AG04450 (cell line): ENCODE results near the gene DDX19B. TPM values are rescaled to one million over a fixed set of nuclear protein-coding genes. Genes with fewer than 3 reads are reported as not detected.

Experiments
- CTCF ChIA-PET: fragments of 300-600, 350-600 bp; formaldehyde crosslinking; extraction: SDS; loops from one replicate; lab custom pipeline; 2022; ENCODE audit warnings: antibody characterized with exemption, inconsistent platforms; lab: Charles Lee
- POLR2A ChIA-PET: fragments of 350-600 bp; formaldehyde crosslinking; extraction: SDS; loops from one replicate; lab custom pipeline; 2021; ENCODE audit warnings: antibody characterized with exemption, inconsistent platforms; lab: Yijun Ruan, JAX
- DNase-seq: peaks from one replicate; pipeline ENCODE4 v3.0.0-alpha.2; 2011; ENCODE audit warnings: low read depth, low spot score
- H3K27ac ChIP-seq: one replicate; pipeline ENCODE4 v1.5.1; 2012; ENCODE audit warnings: low read depth, low read length, control low read depth
- H3K27me3 ChIP-seq: one replicate; pipeline ENCODE4 v1.6.0; 2012; ENCODE audit warnings: low read length; ENCODE audit not compliant: control insufficient read depth, insufficient read depth
- H3K4me3 ChIP-seq: 2 replicates; pipeline ENCODE4 v1.5.1; 2011; ENCODE audit warnings: mild to moderate bottlenecking, low read depth, low read length, control low read depth
- H3K9me3 ChIP-seq: 2 replicates; pipeline ENCODE4 v1.5.1; 2012; ENCODE audit warnings: low read length; ENCODE audit not compliant: control insufficient read depth, insufficient read depth
- polyA plus RNA-seq: library from polyadenylated mRNA; depleted of rRNA; stranded (reverse); fragments of >200 nt; gene quantifications from 2 replicates; pipeline ENCODE4 v1.2.3, GENCODE V29; 2011
- TF ChIP-seq, protein P1 (sequence below): IDR thresholded peaks from 2 replicates; pipeline ENCODE4 v1.5.1; 2011; ENCODE audit warnings: low read depth, low read length, control low read depth, inconsistent platforms

DDX19B gene
- polyA plus RNA-seq, 1 experiment, result 36.5 TPM

DNA sequence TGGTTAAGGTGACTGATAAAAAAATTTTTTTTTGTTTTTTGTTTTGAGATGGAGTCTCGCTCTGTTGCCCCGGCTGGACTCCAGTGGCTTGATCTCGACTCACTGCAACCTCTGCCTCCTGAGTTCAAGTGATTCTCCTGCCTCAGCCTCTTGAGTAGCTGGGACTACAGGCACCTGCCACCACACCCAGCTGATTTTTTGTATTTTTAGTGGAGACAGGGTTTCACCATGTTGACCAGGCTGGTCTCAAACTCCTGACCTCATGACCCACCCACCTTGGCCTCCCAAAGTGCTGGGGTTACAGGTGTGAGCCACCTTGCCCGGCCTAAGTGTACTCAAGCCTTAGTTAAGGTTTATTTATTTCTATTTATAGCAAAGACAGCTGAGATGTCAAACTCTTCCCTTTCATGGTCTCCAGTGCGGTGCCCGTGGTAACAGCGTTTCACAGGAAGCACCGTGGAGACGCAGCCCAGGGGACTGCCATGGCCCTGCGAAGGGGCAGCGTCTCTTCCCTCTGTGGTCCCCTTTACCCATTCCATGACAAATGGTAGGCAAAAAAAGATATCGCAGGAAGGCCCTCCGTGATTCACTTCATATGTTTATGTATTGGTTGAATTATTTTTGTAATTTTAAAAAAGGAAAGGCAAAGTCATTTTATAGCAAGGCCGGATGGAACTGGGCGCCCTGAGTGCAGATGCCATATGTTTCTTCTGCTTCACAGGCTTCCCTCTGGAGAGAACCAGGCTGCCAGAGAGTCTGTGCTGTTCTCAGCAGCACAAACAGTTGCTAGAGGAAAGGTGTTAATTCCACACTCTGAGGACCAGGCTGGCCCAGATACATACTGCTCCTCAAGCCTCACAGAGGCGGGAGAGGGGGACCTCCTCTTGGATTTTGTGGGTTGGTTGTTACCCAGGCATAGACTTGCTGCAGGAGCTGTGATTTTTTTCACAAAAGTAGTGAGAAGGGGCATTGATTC, 76.9 kb downstream of the DDX19B start:
- ChIA-PET CTCF (interaction anchor here (0.5 to 1.7 kb wide), 2 partner anchors 142 to 278 kb away, joined by 3 to 4 read pairs; no protein-coding TSS in a partner anchor), POLR2A (interaction anchor here (0.5 to 0.7 kb wide), 3 partner anchors 27 to 253 kb away, joined by 3 to 6 read pairs (median 3); no protein-coding TSS in a partner anchor)
- Histone ChIP-seq H3K4me3 (no peak overlapping the region), H3K27me3 (no peaks in the 10 kb centered on the region), H3K9me3 (peaks cover 4% of the 10 kb centered on the region; the same call in 1 of the 2 replicates), H3K27ac (peak overlapping the region; percentile 21)
- TF ChIP-seq, protein P1, sequence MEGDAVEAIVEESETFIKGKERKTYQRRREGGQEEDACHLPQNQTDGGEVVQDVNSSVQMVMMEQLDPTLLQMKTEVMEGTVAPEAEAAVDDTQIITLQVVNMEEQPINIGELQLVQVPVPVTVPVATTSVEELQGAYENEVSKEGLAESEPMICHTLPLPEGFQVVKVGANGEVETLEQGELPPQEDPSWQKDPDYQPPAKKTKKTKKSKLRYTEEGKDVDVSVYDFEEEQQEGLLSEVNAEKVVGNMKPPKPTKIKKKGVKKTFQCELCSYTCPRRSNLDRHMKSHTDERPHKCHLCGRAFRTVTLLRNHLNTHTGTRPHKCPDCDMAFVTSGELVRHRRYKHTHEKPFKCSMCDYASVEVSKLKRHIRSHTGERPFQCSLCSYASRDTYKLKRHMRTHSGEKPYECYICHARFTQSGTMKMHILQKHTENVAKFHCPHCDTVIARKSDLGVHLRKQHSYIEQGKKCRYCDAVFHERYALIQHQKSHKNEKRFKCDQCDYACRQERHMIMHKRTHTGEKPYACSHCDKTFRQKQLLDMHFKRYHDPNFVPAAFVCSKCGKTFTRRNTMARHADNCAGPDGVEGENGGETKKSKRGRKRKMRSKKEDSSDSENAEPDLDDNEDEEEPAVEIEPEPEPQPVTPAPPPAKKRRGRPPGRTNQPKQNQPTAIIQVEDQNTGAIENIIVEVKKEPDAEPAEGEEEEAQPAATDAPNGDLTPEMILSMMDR, result no peak
- DNase-seq, result no peak

DNA sequence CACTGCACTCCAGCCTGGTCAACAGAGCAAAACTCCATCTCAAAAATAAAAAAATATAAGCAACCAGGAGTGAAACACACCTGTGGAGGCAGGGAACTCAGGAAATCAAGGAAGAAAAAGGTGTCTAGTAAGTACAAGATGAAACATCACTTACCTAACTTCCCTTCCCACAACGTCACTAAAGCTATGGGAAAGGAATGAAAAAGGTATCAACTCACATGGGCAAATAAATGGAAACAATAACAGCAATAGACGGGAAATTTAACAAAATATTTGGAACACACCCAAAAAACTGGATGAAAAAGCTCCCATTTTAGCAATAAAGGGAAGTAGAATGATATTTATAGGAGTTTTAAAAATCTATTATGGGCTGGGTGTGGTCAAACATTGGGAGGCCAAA, 78.8 kb downstream of the DDX19B start:
- H3K27ac ChIP-seq, result no peak overlapping the region
- CTCF ChIA-PET, result no interaction called here
- no peak for DNase-seq
- H3K4me3 ChIP-seq, result no peak overlapping the region
- no peaks in the 10 kb centered on the region for H3K27me3 ChIP-seq
- peaks cover 4% of the 10 kb centered on the region; the same call in 1 of the 2 replicates for H3K9me3 ChIP-seq
- TF ChIP-seq, protein P1, result no peak
- POLR2A ChIA-PET, result interaction anchor here (0.6 to 0.7 kb wide), 2 partner anchors 17 to 36 kb away, joined by 6 read pairs; no protein-coding TSS in a partner anchor

DNA sequence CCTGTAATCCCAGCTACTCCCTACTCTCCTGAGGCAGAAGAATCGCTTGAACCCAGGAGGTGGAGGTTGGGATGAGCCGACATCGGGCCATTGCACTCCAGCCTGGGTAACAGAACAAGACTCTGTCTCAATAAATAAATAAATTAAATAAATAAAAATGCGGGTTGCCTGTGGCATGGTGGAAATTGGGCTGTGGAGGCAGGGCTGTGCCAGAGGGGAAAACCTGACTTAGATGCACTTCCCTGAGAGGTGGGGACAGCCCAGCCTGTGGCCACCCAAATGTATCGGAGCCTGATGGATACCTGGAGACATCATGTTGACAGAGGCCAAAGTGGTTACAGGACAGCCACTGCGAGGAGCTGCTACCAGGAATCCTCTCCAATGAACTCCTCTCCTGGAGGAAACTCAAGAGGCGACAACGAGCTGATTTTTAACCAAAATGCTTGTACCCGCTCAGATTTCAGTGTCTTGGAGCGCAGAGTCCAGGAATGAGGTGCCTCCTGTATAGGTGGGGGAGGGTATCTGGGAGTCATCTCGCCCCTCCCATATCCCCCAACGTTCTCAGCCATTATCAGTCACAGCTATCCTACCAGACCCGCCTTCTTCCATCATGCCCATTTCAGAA, 80.0 kb downstream of the DDX19B start:
- peaks cover 4% of the 10 kb centered on the region; the same call in 1 of the 2 replicates for H3K9me3 ChIP-seq
- H3K27ac ChIP-seq, result no peak overlapping the region
- no peak for DNase-seq
- ChIA-PET CTCF (no interaction called here), POLR2A (no interaction called here)
- no peaks in the 10 kb centered on the region for H3K27me3 ChIP-seq
- TF ChIP-seq, protein P1, result no peak
- H3K4me3 ChIP-seq, result no peak overlapping the region

DNA sequence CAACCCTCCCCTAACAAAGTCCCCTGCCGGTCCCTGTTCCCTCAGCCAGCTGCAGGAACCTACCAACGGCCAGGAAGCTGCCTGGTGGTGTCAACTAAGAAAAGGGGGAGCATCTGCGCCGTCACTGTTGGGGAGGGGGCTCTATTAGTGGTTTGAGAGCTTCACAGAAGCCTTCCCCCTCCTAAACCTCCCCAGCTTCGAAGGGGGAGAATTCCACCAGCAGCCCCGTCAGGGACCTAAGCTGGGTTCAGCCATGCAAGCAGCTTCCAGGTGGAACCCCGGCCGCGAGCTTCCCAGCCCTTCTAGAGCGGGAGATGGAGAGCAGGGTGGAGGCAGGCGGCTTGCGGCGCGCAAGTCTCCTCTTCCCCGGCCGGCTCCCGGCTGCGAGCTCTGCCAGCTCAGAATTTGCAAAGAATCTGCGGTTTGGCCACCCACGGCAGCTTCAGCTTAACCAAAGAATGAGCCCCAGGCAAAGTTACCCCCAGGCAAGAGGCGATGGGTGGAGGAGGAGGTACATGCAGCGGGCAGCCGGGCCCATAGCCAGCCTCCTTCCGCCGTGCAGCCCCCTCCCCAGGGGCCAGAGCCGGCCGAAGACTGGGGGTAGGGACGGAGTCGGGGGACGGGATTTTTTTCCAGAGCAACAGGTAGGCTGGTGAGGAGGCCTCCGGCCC, 81.4 kb downstream of the DDX19B start:
- Histone ChIP-seq H3K9me3 (peaks cover 4% of the 10 kb centered on the region; the same call in 1 of the 2 replicates), H3K27me3 (no peaks in the 10 kb centered on the region), H3K4me3 (peak overlapping the region; percentile 81), H3K27ac (peak overlapping the region; percentile 87)
- peak; percentile 68 for DNase-seq
- ChIA-PET POLR2A (interaction anchor here (0.5 to 2.4 kb wide), 16 partner anchors 17 to 208 kb away, joined by 3 to 31 read pairs (median 4); partner anchors contain the start of genes COG4, FCSK, SF3B3 and ST3GAL2), CTCF (interaction anchor here (0.6 to 1.5 kb wide), 9 partner anchors 12 to 274 kb away, joined by 3 to 7 read pairs (median 4); partner anchors contain the start of genes DDX19B and FCSK)
- TF ChIP-seq, protein P1, result no peak
